Activated CD4-positive, alpha-beta memory T cell treated with anti-CD3 and anti-CD28 coated beads for 36 hours (primary cell): ENCODE data around the gene NAA10. TPM values are rescaled to one million over a fixed set of nuclear protein-coding genes. Genes with fewer than 3 reads are reported as not detected.

Source experiments
- CTCF ChIA-PET: fragments of 350-600 bp; sonication (Branson Sonifier 250); formaldehyde crosslinking; loops from one replicate; lab custom pipeline; 2021; ENCODE audit warnings: antibody characterized with exemption, inconsistent platforms; lab: Charles Lee
- POLR2A ChIA-PET: fragments of 350-600 bp; sonication (Branson Sonifier 250); formaldehyde crosslinking; loops from one replicate; lab custom pipeline; 2021; ENCODE audit warnings: antibody characterized with exemption; lab: Charles Lee
- DNase-seq: peaks from one replicate; pipeline ENCODE4 v3.0.0-alpha.2; 2020
- H3K27ac Mint-ChIP-seq: one replicate; pipeline ENCODE4 v1.8.0; 2021; ENCODE audit warnings: mixed read lengths
- H3K27me3 Mint-ChIP-seq: one replicate; pipeline ENCODE4 v1.8.0; 2021; ENCODE audit warnings: mixed read lengths
- H3K36me3 Mint-ChIP-seq: one replicate; pipeline ENCODE4 v1.8.0; 2021; ENCODE audit warnings: mixed read lengths
- H3K4me1 Mint-ChIP-seq: one replicate; pipeline ENCODE4 v1.8.0; 2021; ENCODE audit warnings: low read depth, mixed read lengths
- H3K4me3 Mint-ChIP-seq: one replicate; pipeline ENCODE4 v1.8.0; 2021; ENCODE audit warnings: mild to moderate bottlenecking, mixed read lengths
- H3K9me3 Mint-ChIP-seq: one replicate; pipeline ENCODE4 v1.8.0; 2021; ENCODE audit warnings: mixed read lengths
- intact Hi-C: fragments of 100-400 bp; cut with micrococcal nuclease; formaldehyde crosslinking; loops from one replicate; pipeline ENCODE4 v1.15.1; 2023
- total RNA-seq, 2 experiments: library from RNA; stranded (reverse); gene quantifications; one replicate each; pipeline ENCODE4 v1.2.3, GENCODE V29; 2021

NAA10 gene
- total RNA-seq, 2 experiments from 2014 or later: 106 to 115 TPM

DNA sequence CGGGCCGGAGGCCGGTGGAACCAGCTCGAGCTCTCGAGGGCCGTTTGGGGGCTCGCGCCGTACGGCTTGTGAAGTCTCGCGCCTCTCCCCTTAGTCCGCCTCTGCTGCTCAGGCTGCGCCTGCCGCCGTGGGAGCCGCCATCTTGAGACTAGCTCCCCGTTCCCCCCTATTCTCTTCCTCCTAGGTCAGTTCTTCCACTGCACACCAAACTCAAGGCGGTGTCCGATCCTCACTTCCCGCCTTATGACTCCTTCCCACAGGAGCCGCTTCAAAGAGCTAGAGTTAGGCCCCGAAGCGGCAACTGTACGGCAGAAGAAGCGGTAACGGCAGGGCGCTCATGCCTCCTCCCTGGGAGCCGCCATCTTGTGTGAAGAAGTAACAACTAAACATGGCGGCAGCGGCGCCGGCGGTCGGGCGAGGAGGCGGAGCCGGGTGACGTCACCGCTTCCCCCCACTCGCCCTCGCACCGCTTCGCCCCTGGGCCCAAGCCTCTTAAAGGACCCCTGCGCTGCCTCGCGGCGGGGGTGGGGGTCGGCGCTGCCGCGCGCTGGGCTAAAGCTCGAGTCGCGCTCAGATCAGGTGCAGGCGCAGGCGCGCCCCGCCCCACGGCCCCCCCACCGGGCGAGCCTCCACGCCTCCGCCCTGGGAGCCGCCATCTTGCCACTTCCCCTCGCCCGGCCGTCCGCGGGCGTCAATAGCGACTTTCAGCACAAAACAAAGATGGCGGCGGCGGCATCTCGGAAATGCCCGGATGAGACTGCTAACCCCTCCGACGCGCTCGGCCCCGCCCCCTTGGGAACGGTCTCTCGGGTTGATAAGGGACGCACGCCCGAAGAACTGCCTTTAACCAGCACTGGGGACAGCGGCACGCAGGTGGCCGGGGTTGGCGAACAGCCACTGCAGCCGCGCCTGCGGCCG lies 36.9 kb upstream of the NAA10 start, which contains the start of gene HCFC1:
HCFC1 (minus strand) TSS at position 369 of the 918 bp plus-strand sequence. CDS start 978 bp downstream, outside the sequence.
- H3K27ac Mint-ChIP-seq: peak within 1 kb of the TSS; percentile 100
- intact Hi-C loops: loop anchor here (1.0 to 10.0 kb wide), 6 partner anchors 10 to 403 kb away; partner anchors contain the start of genes ABCD1, BCAP31, EMD and FLNA
- H3K27me3 Mint-ChIP-seq: no peaks in the 10 kb centered on the region
- peaks cover 19% of the 10 kb centered on the region for H3K36me3 Mint-ChIP-seq
- H3K4me1 Mint-ChIP-seq: peaks cover 30% of the 10 kb centered on the region
- DNase-seq: peak; percentile 92
- H3K9me3 Mint-ChIP-seq: no peaks in the 10 kb centered on the region
- POLR2A ChIA-PET: interaction anchor here (0.8 to 8.7 kb wide), 8 partner anchors 10 to 396 kb away, joined by 3 to 68 read pairs (median 4); partner anchors contain the start of genes ARHGAP4 and MECP2
- peak within 1 kb of the TSS; percentile 100 for H3K4me3 Mint-ChIP-seq
- CTCF ChIA-PET: interaction anchor here (0.5 to 1.2 kb wide), 5 partner anchors 9 to 43 kb away, joined by 3 to 4 read pairs (median 3); no protein-coding TSS in a partner anchor

DNA sequence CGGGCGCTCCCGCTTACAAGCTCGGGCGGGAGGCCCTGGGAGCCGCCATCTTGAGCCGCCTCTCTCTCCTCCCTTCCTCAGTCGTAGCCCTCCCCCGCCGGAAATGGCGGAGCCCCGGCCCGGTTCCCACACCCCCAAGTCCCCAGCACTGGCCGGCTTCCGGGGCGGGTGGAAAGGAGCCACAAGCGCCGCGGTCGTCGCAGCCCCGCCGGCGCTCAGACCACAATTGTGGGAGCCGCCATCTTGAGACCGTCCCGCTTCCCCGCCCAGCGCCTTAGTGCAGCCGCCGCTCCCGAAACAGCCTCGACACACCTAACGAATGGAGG lies 36.2 kb upstream of the NAA10 start:
- Mint-ChIP-seq H3K4me1 (peaks cover 37% of the 10 kb centered on the region), H3K27ac (peak overlapping the region; percentile 100)
- intact Hi-C loops: loop anchor here (1.0 to 10.0 kb wide), 3 partner anchors 124 to 404 kb away; partner anchors contain the start of genes ABCD1, BCAP31, EMD and FLNA

DNA sequence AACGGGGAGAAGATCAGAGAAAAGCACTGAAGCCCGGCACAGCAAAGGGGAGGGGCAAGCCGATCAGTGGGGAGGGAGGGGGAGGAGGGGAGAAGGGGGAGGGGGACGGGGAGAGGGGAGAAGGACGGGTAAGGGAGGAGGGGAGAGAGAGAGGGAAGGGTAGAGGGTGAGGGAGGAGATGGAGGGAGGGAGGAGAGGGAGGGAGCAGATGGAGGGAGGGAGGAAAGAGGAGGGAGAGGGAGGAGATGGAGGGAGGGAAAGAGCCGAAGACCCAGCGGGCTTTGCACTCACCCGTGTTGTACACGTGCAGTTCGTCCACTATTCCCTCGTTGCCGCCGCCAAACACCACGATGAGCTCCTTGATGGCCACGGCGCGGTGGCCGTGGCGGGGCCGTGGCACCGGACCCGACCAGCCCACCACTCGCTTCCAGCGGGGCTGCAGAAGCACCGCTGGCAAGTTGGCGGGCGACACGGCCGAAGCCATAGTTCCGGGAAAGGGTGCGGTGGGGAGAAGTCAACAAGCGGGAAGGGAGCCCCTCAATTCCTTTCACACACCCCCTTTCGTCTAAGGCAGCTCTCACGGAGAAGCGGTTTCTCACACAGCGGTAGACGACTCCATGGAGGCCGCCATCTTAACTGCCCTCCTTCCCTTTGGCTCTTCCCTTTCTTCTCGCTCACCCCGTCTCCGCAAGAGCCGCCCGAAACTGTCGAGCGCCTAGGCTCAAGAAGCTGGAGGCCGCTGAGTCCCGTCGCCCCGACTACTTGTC lies 35.7 kb upstream of the NAA10 start:
- Mint-ChIP-seq H3K4me1 (peaks cover 35% of the 10 kb centered on the region), H3K4me3 (peak overlapping the region; percentile 100), H3K9me3 (no peaks in the 10 kb centered on the region), H3K36me3 (peaks cover 19% of the 10 kb centered on the region), H3K27me3 (no peaks in the 10 kb centered on the region), H3K27ac (peak overlapping the region; percentile 100)
- intact Hi-C loops: loop anchor here (1.0 to 10.0 kb wide), 3 partner anchors 124 to 404 kb away; partner anchors contain the start of genes ABCD1, BCAP31, EMD and FLNA
- peak; percentile 50 for DNase-seq
- ChIA-PET POLR2A (interaction anchor here (0.8 to 8.7 kb wide), 7 partner anchors 11 to 398 kb away, joined by 3 to 68 read pairs (median 5); partner anchors contain the start of genes ARHGAP4 and MECP2), CTCF (interaction anchor here (0.5 to 1.3 kb wide), 4 partner anchors 11 to 42 kb away, joined by 3 to 4 read pairs (median 4); no protein-coding TSS in a partner anchor)

More for the DNA sequence above, 36.2 kb upstream of the NAA10 start:
- DNase-seq: peak; percentile 92
- ChIA-PET CTCF (interaction anchor here (0.5 to 1.2 kb wide), 3 partner anchors 10 to 43 kb away, joined by 3 to 4 read pairs (median 3); no protein-coding TSS in a partner anchor), POLR2A (interaction anchor here (0.8 to 8.7 kb wide), 7 partner anchors 10 to 397 kb away, joined by 3 to 68 read pairs (median 5); partner anchors contain the start of genes ARHGAP4 and MECP2)
- Mint-ChIP-seq H3K27me3 (no peaks in the 10 kb centered on the region), H3K9me3 (no peaks in the 10 kb centered on the region), H3K36me3 (peaks cover 19% of the 10 kb centered on the region), H3K4me3 (peak overlapping the region; percentile 100)

DNA sequence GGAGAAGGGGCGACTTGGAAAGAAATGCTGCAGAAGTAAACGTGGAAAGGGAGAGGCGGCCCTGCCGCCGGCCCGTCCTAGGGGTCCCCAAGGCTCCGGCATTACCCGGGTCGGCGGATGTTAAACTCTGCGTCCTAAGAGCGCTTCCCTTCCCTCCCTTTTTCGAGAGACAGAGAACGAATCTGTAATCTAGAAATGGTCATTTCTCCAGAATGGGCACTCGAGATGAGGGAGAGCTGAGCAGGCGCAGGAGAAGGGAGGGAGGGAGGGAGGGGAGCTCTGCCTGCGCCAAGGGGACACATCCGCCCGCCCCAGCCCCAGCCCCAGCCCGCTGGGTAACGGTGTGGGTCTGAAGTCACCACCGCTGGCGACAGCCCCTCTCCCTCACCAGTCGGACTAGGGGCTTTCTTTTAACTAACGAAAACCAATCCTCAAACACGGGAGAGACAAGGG lies 35.1 kb upstream of the NAA10 start:
- H3K4me1 Mint-ChIP-seq: peaks cover 37% of the 10 kb centered on the region
- DNase-seq: no peak
- CTCF ChIA-PET: interaction anchor here (1.3 to 3.5 kb wide), 2 partner anchors 12 to 47 kb away, joined by 4 to 11 read pairs; no protein-coding TSS in a partner anchor

DNA sequence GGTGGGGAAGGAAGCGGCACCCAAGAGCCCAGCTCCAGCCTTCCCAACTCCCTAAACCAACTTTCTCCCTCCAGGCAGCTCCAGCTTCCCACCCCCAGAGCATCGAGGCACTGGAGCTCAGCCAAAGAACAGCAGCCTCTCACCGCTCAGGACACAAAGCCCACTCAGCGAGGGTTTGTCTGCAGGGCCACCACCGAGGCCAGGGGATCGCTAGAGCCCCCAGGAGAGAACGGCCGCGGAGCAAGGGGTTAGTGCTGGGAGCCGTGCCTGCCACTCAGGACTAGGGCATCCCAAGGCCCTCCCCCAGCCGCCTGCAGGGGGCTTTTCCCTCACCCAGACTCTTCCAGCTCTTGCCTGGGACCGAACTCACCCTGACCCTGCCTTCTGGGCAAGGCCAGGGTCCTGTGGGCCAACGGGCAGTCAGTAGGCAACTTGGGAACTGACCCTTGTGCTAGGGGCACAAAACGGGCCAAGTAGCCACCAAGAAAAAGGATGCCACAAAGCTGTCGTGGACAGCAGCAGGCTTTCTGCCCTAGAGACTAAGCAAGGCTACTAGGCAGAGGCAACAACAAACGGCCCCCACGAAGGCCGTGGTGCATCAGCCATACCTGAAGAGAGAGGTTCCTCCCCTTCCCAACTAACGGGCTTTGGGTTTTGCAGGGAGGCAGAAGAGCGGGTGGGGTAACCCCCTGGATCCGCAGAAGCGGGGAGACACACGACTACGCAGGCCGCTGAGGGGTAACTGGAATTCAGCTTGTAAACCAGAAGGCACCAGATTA lies 34.5 kb upstream of the NAA10 start:
- DNase-seq: no peak
- Mint-ChIP-seq H3K27me3 (no peaks in the 10 kb centered on the region), H3K4me3 (peak overlapping the region; percentile 100), H3K36me3 (peaks cover 19% of the 10 kb centered on the region), H3K4me1 (peaks cover 31% of the 10 kb centered on the region), H3K9me3 (no peaks in the 10 kb centered on the region), H3K27ac (peak overlapping the region; percentile 90)
- POLR2A ChIA-PET: interaction anchor here (0.8 to 8.7 kb wide), 4 partner anchors 12 to 44 kb away, joined by 3 to 68 read pairs (median 23); partner anchors contain the start of gene ARHGAP4
- intact Hi-C loops: loop anchor here (5.0 kb wide), 1 partner anchor 53 kb away; no protein-coding TSS in a partner anchor
- CTCF ChIA-PET: interaction anchor here (0.6 to 3.5 kb wide), 5 partner anchors 13 to 61 kb away, joined by 3 to 11 read pairs (median 5); no protein-coding TSS in a partner anchor

More for the DNA sequence above, 35.1 kb upstream of the NAA10 start:
- Mint-ChIP-seq H3K4me3 (peak overlapping the region; percentile 100), H3K36me3 (peaks cover 19% of the 10 kb centered on the region), H3K27ac (peak overlapping the region; percentile 90), H3K9me3 (no peaks in the 10 kb centered on the region), H3K27me3 (no peaks in the 10 kb centered on the region)
- POLR2A ChIA-PET: interaction anchor here (2.3 to 8.7 kb wide), 3 partner anchors 12 to 44 kb away, joined by 6 to 68 read pairs (median 40); partner anchors contain the start of gene ARHGAP4
- intact Hi-C loops: loop anchor here (5.0 to 10.0 kb wide), 3 partner anchors 52 to 405 kb away; partner anchors contain the start of genes EMD, FLNA and MECP2

DNA sequence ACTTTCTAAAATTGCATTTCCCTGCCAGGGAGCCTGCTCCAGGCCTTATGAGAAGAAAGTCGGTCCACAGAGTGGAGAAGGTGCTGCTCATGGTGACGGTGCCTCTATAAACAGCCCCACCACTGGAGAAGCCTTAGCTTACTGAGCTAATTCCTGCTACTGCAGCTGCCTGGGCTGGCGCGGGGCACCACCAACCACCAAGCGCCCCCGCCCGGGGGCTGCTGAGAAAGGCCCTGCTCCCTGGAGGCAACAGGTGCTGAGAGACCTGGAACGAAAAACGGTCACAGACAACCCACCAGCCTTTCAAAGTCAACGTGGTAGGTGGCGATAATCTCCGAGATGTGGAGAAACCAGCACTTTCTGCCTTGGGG lies 33.9 kb upstream of the NAA10 start:
- intact Hi-C loops: loop anchor here (5.0 kb wide), 1 partner anchor 54 kb away; no protein-coding TSS in a partner anchor
- H3K9me3 Mint-ChIP-seq: no peaks in the 10 kb centered on the region
- peak; percentile 65 for DNase-seq
- peak overlapping the region; percentile 100 for H3K4me3 Mint-ChIP-seq
- H3K4me1 Mint-ChIP-seq: peaks cover 25% of the 10 kb centered on the region
- peaks cover 19% of the 10 kb centered on the region for H3K36me3 Mint-ChIP-seq
- ChIA-PET POLR2A (interaction anchor here (0.8 to 8.7 kb wide), 3 partner anchors 13 to 43 kb away, joined by 3 to 68 read pairs (median 40); partner anchors contain the start of gene ARHGAP4), CTCF (interaction anchor here (0.9 to 3.5 kb wide), 4 partner anchors 22 to 567 kb away, joined by 3 to 11 read pairs (median 6); no protein-coding TSS in a partner anchor)
- H3K27ac Mint-ChIP-seq: peak overlapping the region; percentile 90
- no peaks in the 10 kb centered on the region for H3K27me3 Mint-ChIP-seq

DNA sequence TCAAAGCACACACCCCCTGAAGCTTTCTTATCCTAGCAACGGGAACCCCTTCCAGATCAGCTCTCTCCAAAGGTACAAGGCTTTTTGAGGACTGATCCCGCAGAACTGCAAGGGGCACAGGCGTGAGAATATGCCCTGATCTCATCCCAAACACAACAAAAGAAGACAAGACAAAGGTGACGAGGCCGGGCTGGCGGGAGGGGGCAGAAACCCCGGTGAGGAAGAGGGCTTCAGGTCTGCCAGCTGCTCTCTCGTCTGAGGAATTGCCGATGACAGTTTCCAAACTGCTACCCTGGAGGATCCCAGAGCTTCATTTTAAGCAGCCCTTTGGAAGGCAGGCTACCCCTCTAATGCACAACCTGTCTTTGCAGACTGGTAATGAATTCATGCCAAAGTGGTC lies 33.4 kb upstream of the NAA10 start:
- POLR2A ChIA-PET: interaction anchor here (0.8 to 8.7 kb wide), 7 partner anchors 13 to 50 kb away, joined by 3 to 68 read pairs (median 3); partner anchors contain the start of gene ARHGAP4
- DNase-seq: no peak
- intact Hi-C loops: loop anchor here (5.0 kb wide), 1 partner anchor 54 kb away; no protein-coding TSS in a partner anchor
- Mint-ChIP-seq H3K4me1 (peaks cover 25% of the 10 kb centered on the region), H3K27me3 (no peaks in the 10 kb centered on the region), H3K4me3 (peak overlapping the region; percentile 100), H3K9me3 (no peaks in the 10 kb centered on the region), H3K27ac (peak overlapping the region; percentile 90), H3K36me3 (peaks cover 19% of the 10 kb centered on the region)
- CTCF ChIA-PET: interaction anchor here (0.9 to 3.5 kb wide), 7 partner anchors 21 to 567 kb away, joined by 3 to 31 read pairs (median 5); partner anchors contain the start of gene PLXNB3

DNA sequence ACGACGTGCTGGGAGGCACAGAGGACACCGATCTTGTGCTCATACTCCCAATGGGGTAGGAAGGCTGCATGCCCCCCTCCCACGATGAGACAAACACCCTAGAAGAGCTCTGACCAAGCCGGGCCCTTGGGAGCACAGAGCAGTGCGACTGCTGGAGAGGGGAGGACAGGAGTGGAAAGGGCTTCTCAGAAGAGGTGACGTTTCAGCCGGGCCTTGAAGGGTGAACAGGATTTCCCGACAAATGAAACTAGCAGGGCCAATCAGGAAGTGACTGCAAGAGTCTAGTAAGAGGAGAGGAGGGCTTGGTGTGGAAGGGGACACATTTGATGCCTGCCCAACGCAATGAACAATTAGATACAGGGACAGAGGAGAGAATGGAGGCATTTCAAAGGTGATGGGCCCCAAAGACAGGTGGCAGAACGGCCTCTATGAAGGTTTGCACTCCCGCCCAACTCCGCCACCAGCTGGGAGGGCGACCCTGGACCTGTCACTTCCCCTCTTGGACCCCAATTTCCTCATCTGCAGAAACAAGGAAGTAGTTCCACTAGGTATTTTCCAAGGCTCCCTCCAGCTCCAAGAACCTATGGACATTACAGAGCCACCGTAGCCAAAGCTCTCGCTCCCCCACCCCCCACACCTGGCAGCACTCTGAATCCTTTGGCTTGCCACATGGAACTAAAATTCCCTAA lies 32.8 kb upstream of the NAA10 start:
- CTCF ChIA-PET: interaction anchor here (0.7 to 3.5 kb wide), 11 partner anchors 17 to 568 kb away, joined by 3 to 31 read pairs (median 4); partner anchors contain the start of gene PLXNB3
- Mint-ChIP-seq H3K9me3 (no peaks in the 10 kb centered on the region), H3K36me3 (peaks cover 21% of the 10 kb centered on the region), H3K27ac (peak overlapping the region; percentile 90), H3K27me3 (no peaks in the 10 kb centered on the region), H3K4me3 (peak overlapping the region; percentile 100), H3K4me1 (peaks cover 25% of the 10 kb centered on the region)
- peak; percentile 64 for DNase-seq
- POLR2A ChIA-PET: interaction anchor here (0.8 to 8.7 kb wide), 11 partner anchors 14 to 432 kb away, joined by 3 to 68 read pairs (median 3); partner anchors contain the start of gene ARHGAP4
- intact Hi-C loops: loop anchor here (2.0 to 5.0 kb wide), 2 partner anchors 21 to 55 kb away; no protein-coding TSS in a partner anchor

DNA sequence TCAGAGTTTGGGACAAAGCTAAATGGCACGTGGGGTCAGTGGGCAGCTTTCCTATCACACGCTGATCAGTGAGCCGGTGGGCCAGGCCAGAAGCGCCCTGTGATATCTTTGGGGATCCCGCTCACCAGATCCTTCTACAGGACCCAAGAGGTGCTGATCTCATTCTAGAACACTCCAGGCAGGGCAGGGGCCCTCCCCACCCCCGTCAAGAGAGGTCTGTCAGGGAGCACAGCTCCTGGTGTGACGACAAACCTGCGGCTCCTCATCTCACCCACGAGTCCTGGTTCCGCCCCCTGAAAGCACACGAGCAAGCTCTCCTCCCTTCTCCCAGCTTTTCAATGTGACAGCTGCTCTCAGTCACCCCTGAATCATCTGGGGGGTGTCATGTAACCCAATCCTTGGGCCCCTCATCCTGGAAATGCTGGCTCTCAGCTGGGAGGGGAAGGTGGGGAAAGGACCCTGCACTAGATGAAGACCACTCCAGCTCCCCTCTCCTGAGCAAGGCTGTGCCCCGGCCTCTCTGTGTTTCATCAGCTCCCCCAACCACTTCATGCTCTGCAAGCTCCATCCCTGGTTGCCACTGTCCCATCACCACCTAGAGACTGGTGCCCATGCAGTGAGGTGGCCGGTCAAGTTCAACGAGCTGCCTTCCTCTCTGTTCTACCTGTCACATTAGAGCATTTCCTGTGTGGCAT lies 32.2 kb upstream of the NAA10 start:
- intact Hi-C loops: loop anchor here (2.0 to 5.0 kb wide), 2 partner anchors 20 to 55 kb away; no protein-coding TSS in a partner anchor
- Mint-ChIP-seq H3K27me3 (no peaks in the 10 kb centered on the region), H3K27ac (peak overlapping the region; percentile 90), H3K4me1 (peaks cover 25% of the 10 kb centered on the region), H3K4me3 (peak overlapping the region; percentile 100), H3K9me3 (no peaks in the 10 kb centered on the region), H3K36me3 (peaks cover 26% of the 10 kb centered on the region)
- ChIA-PET POLR2A (interaction anchor here (0.8 to 8.7 kb wide), 12 partner anchors 9 to 432 kb away, joined by 3 to 68 read pairs (median 3); partner anchors contain the start of gene ARHGAP4), CTCF (interaction anchor here (0.7 to 3.5 kb wide), 10 partner anchors 15 to 207 kb away, joined by 3 to 31 read pairs (median 4); no protein-coding TSS in a partner anchor)
- peak; percentile 78 for DNase-seq
